ENCODE results near the gene MEP1B.
"Not testable (repeated sequence)": the region's sequence is repeated elsewhere in the genome, so short reads cannot be mapped to it uniquely, and the experiment has no call there.

MEP1B gene

DNA sequence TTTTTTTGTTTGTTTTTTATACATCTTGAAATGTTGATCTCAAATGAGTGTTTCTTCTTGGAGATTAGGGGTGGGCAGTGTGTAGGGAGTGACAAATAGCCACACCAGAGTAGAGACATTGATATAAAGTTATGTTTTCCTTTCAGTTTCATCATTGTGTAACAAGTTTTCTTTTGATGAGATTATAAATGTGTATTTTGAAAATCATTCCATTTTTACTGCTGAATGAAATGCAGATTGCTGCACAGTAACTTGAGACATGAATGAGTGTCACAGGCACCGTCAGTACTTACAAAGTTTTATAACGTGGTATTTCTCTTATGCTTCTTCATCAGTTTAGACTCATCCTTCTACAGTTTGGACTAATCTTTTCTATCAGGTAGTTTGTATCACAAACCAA is 370 bp downstream of the MEP1B start:
- Mint-ChIP-seq H3K9me3 (peaks cover 4% of the 10 kb centered on the region), H3K4me1 (ENCODE audit: low read depth) (no peaks in the 10 kb centered on the region), H3K36me3 (ENCODE audit: low read depth) (no peaks in the 10 kb centered on the region), H3K27ac (no peak overlapping the region), H3K27me3 (peaks cover 6% of the 10 kb centered on the region), H3K4me3 (no peak overlapping the region)

DNA sequence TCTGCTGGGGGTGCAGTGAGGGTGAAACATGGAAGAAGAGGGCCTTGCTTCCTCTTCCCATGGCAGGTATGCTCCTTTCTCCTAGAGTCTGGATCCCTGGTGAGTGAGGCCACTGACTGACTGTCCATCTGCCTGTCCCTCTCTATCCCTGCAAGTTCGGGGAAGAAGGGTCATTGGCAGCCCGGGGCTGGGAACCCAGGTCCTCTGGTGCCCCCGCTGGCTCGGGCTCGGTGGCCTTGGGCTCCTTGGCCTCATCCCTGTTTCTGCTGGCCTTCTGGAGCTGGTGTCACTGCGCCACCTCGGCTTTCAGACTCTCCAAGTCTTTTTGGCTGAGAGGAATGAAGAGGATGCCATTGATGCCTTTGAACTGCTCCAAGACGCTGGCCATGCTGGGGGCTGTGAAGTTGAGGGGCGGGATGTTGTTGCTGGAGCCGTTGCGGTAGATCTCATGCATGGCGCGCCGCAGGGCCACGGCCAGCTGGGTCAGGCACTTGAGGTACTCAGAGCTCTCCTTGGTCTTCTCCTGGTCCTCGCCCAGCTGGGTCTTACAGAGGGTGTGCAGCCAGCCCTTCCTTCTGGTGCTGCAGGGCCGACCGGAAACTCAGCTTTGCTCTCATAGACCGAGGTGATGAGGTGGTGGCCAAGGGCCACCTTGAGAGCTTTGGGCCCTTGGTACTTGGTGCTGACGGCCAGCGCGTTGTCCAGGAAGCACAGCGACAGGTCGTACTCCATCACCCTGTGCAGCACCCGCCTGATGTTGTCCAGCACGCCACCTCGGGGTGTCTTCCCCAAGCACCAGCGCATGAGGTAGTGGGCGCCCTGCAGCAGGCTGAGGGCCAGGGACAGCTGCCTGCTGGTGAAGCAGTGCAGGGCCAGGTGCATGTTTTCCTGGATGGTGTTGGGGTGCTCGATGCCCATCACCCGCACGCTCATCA is 6.3 kb downstream of the MEP1B start:
- Mint-ChIP-seq H3K9me3 (no peaks in the 10 kb centered on the region), H3K4me3 (no peak overlapping the region), H3K4me1 (ENCODE audit: low read depth) (no peaks in the 10 kb centered on the region), H3K27ac (no peak overlapping the region), H3K27me3 (no peaks in the 10 kb centered on the region), H3K36me3 (ENCODE audit: low read depth) (no peaks in the 10 kb centered on the region)

DNA sequence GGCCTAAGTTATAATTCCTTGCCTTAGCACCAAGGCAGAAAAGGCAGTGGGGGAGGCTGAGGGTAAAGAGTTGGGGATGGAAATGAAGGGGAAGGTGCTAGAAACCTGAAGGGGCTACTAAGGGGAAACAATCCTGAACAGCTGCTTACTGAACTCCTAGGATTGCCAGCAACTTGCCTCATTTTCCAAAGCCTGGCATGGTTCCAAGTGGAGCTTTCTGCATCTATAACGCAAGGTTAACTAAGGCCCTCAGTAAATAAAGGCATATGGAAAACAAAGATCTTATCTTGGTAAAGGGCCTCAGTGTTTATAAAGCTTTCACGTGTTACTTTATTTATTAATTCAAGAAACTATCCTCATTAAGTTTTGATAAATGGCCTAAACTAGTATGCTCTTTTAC is 10.9 kb downstream of the MEP1B start:
- Mint-ChIP-seq H3K4me3 (no peak overlapping the region), H3K4me1 (ENCODE audit: low read depth) (no peaks in the 10 kb centered on the region), H3K36me3 (ENCODE audit: low read depth) (no peaks in the 10 kb centered on the region), H3K9me3 (no peaks in the 10 kb centered on the region), H3K27ac (no peak overlapping the region), H3K27me3 (no peaks in the 10 kb centered on the region)

DNA sequence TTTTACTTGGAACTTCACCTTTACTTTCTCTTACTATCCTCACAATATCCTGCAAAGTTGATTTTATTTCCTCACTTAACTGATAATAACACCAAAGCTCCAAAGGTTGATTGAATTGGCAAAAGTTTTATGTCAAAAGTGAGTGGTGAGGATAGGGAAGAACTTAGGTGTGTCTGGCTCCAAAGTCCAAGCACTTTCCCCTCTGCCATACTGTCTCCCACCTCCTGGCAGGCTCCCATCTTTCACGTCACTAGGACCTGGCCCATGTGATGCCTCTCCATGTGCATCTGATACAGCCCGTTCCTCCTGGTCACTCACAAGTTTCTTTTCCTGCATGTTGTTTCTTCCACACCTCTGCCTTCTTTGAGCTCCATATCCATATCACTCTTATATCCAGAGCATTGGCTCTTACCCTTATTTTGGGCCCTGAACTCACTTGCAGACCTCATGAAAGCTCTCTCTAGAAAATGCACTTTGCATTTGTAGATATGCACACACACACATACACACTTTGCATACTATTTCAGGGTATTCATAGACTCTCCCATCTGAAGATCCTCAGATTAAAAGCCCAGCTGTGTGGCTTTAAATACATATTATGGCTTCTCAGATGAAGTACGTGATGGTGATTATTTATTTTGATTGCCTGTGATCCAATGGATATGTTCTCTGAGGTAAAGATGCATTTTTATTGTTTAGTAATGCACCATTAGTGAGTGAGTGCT is 12.3 kb downstream of the MEP1B start:
- H3K4me3 Mint-ChIP-seq: no peak overlapping the region
- H3K27ac Mint-ChIP-seq: no peak overlapping the region
- H3K27me3 Mint-ChIP-seq: no peaks in the 10 kb centered on the region
- H3K4me1 Mint-ChIP-seq (ENCODE audit: low read depth): no peaks in the 10 kb centered on the region
- no peaks in the 10 kb centered on the region for H3K36me3 Mint-ChIP-seq (ENCODE audit: low read depth)
- no peaks in the 10 kb centered on the region for H3K9me3 Mint-ChIP-seq

DNA sequence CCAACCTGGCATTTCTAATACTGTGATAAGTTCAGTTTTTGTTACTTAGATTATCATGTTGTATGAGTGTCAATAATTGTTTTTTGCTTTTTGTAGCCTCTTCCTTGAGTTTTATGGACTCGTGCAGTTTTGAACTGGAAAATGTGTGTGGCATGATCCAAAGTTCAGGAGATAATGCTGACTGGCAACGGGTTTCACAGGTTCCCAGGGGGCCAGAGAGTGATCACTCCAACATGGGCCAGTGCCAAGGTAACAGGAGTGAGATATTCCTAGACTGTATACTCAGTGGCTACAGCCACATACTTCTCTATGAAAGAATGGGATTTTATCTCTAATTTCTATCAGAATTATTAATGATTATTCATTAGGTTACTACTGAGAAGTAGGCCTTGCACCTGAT is 18.2 kb downstream of the MEP1B start:
- Mint-ChIP-seq H3K4me1 (ENCODE audit: low read depth) (no peaks in the 10 kb centered on the region), H3K36me3 (ENCODE audit: low read depth) (no peaks in the 10 kb centered on the region), H3K27me3 (peaks cover 3% of the 10 kb centered on the region), H3K4me3 (no peak overlapping the region), H3K27ac (no peak overlapping the region), H3K9me3 (no peaks in the 10 kb centered on the region)

DNA sequence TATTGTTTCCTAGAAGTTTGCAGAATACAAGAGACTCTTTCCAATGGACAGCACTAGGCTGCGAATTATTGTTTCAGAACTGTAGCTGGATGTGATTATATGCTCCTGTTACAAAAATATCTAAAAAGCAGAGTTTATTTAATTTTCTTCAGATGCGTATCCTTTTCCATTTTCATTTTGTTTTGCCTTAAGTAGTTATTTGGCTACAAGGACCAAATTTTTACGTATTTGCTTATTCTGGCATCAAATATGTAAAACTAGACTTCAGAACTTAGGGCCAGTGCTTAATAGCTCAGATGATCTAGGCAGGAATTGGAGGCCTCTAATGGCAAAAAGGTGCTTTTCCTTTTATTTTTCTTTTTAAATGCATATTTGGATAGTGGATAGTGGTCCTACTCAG is 18.7 kb downstream of the MEP1B start:
- H3K27me3 Mint-ChIP-seq: peaks cover 3% of the 10 kb centered on the region
- no peaks in the 10 kb centered on the region for H3K4me1 Mint-ChIP-seq (ENCODE audit: low read depth)
- H3K4me3 Mint-ChIP-seq: no peak overlapping the region

DNA sequence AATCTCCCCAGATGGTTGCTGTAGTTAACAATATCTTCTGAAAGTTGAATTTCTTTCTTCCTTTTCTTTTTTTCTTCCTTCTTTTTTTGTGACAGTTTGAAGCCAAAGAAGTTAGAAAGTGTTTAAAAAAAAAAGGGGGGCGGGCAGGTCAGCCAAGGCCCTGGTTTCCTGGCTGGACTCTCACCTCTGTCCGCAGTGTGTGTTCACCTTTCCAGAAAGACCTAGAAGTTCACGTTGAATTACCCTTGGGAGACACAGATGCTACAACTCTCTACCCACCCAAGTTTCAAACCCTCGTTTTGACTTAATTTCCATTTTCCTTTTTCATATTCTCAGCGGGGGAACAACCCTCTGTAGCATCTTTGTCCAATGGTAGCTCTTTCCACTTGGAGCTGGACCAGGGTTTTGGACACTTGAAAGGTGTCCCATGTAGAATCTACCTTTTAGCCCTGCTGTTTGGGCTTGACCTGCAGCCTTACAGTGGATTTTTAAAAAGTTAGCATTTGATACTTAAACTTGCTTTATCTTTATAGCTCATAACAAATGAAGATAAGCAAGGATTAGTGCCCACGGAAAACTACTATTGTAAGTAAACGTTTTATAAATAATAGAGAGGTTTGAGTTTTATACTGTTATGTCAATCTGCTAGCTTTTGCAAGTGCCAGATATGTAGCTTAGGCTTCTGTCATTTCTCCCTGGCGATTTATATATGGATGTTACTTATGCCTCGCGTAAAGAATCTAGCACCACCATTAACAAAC is 20.0 kb downstream of the MEP1B start:
- Mint-ChIP-seq H3K27ac (no peak overlapping the region), H3K27me3 (peaks cover 3% of the 10 kb centered on the region), H3K36me3 (ENCODE audit: low read depth) (no peaks in the 10 kb centered on the region), H3K4me3 (no peak overlapping the region), H3K4me1 (ENCODE audit: low read depth) (no peaks in the 10 kb centered on the region), H3K9me3 (no peaks in the 10 kb centered on the region)

More for the DNA sequence above, 18.7 kb downstream of the MEP1B start:
- Mint-ChIP-seq H3K36me3 (ENCODE audit: low read depth) (no peaks in the 10 kb centered on the region), H3K9me3 (no peaks in the 10 kb centered on the region), H3K27ac (no peak overlapping the region)

DNA sequence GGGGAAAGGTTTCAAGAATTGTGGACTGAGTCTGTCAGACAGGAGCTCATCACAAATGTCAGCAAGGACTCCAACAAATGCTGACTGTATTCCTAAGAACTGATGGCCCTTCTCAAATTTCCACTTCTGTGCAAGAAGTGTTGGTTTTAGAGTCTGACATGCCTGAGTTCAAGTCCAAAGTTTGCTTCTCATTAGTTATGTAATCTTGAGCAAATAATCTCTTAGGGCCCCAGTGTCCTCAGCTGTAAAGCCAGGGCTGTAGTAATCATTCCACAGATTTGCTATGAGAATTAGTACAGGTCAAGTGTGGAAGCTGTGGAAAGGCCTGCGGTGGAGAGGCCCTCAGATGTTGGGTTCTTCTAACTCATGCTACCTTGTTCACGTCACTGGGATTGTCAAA is 23.9 kb downstream of the MEP1B start:
- Mint-ChIP-seq H3K27me3 (peaks cover 3% of the 10 kb centered on the region), H3K27ac (no peak overlapping the region), H3K4me3 (no peak overlapping the region), H3K36me3 (ENCODE audit: low read depth) (no peaks in the 10 kb centered on the region), H3K4me1 (ENCODE audit: low read depth) (no peaks in the 10 kb centered on the region), H3K9me3 (no peaks in the 10 kb centered on the region)

DNA sequence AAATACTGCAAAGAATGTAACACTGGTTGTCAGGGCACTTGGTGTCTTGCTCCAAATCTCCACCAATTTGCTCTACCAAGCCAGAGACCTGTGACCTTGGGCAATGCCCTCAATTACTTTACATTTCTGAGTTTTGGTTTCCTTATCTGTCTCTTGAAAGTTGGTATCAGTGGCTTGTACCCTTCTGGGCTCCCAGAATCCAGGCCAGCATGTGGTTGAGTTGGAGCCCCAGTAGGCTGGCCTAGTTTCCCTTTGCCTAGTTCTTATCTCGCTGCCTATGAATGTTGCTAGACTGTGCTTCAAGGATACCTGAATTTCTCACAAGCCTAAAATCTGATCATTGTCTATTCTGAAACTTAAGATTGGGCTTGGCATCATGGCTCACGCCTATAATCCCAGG is 26.6 kb downstream of the MEP1B start:
- Mint-ChIP-seq H3K4me3 (no peak overlapping the region), H3K4me1 (ENCODE audit: low read depth) (no peaks in the 10 kb centered on the region), H3K27me3 (peaks cover 3% of the 10 kb centered on the region), H3K36me3 (ENCODE audit: low read depth) (no peaks in the 10 kb centered on the region), H3K9me3 (no peaks in the 10 kb centered on the region), H3K27ac (no peak overlapping the region)

DNA sequence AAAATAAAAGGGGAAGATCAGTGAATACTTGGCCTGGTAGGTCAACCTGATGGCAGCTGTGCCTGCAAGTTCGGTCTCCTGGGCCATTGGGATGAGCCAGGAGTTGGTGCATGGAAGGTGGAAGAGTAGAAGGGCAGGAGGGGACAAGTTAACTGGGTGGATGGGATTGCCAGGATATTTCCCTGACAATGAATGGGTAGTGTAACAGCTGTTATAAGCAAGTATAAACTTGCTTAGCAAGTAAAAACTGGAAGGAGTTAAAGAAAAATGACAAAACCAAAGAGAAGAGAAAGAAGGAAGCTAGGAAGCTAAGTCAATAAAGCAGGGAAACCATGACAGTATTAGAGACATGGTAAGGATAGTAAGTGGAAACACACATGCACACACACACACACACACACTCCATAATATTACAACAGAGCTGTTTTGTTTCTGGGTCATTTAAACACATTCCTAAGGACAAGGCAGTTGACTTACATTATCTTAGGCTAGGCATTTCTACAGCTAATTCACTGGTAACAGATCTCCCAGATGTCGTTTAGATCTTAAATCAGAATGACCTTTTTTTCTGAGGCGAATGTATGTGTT is 29.7 kb downstream of the MEP1B start:
- H3K4me3 Mint-ChIP-seq: no peak overlapping the region
- no peaks in the 10 kb centered on the region for H3K36me3 Mint-ChIP-seq (ENCODE audit: low read depth)
- H3K9me3 Mint-ChIP-seq: no peaks in the 10 kb centered on the region
- H3K4me1 Mint-ChIP-seq (ENCODE audit: low read depth): no peaks in the 10 kb centered on the region
- no peak overlapping the region for H3K27ac Mint-ChIP-seq
- H3K27me3 Mint-ChIP-seq: no peaks in the 10 kb centered on the region

DNA sequence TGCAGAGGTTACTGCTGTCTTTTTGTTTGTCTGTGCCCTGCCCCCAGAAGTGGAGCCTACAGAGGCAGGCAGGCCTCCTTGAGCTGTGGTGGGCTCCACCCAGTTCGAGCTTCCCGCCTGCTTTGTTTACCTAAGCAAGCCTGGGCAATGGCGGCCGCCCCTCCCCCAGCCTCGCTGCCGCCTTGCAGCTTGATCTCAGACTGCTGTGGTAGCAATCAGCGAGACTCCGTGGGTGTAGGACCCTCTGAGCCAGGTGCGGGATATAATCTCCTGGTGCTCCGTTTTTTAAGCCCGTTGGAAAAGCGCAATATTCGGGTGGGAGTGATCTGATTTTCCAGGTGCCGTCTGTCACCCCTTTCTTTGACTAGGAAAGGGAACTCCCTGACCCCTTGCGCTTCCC is 43.5 kb downstream of the MEP1B start:
- not testable (repeated sequence) for H3K4me1 Mint-ChIP-seq (ENCODE audit: low read depth); H3K27ac Mint-ChIP-seq; H3K36me3 Mint-ChIP-seq (ENCODE audit: low read depth); H3K9me3 Mint-ChIP-seq; H3K4me3 Mint-ChIP-seq
- H3K27me3 Mint-ChIP-seq: peaks cover 11% of the 10 kb centered on the region

DNA sequence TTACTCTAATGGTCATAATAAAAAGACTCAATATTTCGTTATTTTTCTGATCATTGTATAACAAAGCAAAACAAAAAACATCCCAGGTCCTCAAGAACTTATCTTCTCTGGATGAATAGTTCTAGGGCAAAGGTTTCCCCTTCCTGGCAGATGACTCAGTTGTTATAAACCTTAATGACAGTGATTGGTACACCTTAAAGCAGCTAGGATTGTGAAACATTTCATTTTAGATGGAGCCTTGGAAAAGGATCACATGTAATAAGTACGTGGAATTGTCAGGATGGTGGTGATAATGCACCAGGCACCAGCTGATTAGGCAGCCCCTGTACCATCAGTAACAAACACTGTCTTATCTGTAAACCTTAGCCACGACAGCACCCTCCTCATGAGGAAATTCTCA is 47.2 kb downstream of the MEP1B start:
- Mint-ChIP-seq H3K4me1 (ENCODE audit: low read depth) (no peaks in the 10 kb centered on the region), H3K27ac (no peak overlapping the region), H3K4me3 (no peak overlapping the region), H3K27me3 (peaks cover 13% of the 10 kb centered on the region), H3K36me3 (ENCODE audit: low read depth) (no peaks in the 10 kb centered on the region), H3K9me3 (peaks cover 4% of the 10 kb centered on the region)

DNA sequence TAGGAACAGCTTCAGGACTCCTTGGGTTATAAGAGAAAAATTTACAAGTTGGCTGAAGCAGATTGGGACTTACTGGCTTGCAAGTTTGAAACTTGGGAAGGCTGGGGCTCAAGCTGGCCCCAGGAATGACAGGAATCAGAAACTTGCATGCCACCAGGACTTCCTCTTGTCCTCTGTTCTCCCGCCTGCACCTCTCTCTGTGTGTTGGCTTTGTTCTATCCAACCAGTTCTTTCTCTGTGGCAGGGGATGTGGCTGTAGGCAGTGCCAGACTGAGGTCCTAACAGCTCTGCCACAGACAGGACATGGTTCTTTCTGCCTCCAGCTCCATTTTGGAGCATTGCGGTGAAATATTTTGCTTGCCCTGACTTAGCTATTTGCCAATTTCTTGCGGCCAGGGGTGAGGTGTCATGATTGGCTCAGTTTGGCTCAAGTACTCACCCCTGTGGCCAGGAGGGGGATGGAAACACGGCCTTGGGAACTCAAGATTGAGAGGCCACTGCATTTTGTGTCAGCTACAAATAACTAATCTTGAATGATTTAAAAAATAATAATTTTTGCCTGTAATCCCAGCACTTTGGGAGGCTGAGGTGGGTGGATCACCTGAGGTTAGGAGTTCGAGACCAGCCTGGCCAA is 48.9 kb downstream of the MEP1B start:
- H3K4me1 Mint-ChIP-seq (ENCODE audit: low read depth): no peaks in the 10 kb centered on the region
- peaks cover 3% of the 10 kb centered on the region for H3K9me3 Mint-ChIP-seq
- no peak overlapping the region for H3K4me3 Mint-ChIP-seq
- H3K27ac Mint-ChIP-seq: no peak overlapping the region
- peaks cover 12% of the 10 kb centered on the region for H3K27me3 Mint-ChIP-seq
- no peaks in the 10 kb centered on the region for H3K36me3 Mint-ChIP-seq (ENCODE audit: low read depth)

DNA sequence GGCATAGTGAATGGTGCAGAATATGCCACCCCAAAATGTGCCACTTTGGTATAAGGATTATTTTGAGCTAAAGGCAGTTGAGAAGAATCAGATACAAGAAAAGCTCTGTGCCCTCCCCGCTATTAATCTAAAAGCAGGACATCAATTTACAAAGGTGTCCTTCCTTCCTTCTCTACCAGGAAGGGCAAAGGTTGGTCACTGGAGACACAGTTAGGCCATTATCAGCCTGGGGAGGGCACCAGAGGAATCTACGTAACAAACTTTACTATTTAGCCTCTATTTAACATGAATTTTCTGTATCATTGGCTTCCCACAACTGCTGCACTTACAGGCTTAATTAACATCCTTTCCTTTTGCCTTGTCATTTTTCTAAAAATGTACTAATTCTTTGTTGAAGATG is 52.6 kb downstream of the MEP1B start:
- no peak overlapping the region for H3K4me3 Mint-ChIP-seq
- no peaks in the 10 kb centered on the region for H3K36me3 Mint-ChIP-seq (ENCODE audit: low read depth)
- H3K4me1 Mint-ChIP-seq (ENCODE audit: low read depth): no peaks in the 10 kb centered on the region

More for the DNA sequence above, 52.6 kb downstream of the MEP1B start:
- H3K9me3 Mint-ChIP-seq: no peaks in the 10 kb centered on the region
- H3K27me3 Mint-ChIP-seq: peaks cover 8% of the 10 kb centered on the region
- H3K27ac Mint-ChIP-seq: no peak overlapping the region
